ENCODE results near the gene NR4A1. TPM values are rescaled to one million over a fixed set of nuclear protein-coding genes. Genes with fewer than 3 reads are reported as not detected.

Gene NR4A1
- total RNA-seq, 1 experiment from 2014 or later: 37.9 TPM

- BruUV-seq (replicated peaks): no TSS peak
- peak overlapping the region; percentile 41 for H3K4me3 ChIP-seq (ENCODE audit: low read depth, low read length)
- H3K4me1 Mint-ChIP-seq (ENCODE audit: low read depth, unreplicated experiment): peaks cover 37% of the 10 kb centered on the region
- peak; percentile 90 to 94 for DNase-seq
- no peaks in the 10 kb centered on the region for H3K36me3 ChIP-seq (ENCODE audit: control insufficient read depth, insufficient read depth, low read length)
- no peaks in the 10 kb centered on the region for H3K27me3 Mint-ChIP-seq (ENCODE audit: insufficient read depth, unreplicated experiment)
- no peaks in the 10 kb centered on the region for H3K9me3 Mint-ChIP-seq (ENCODE audit: unreplicated experiment)
- peak overlapping the region; percentile 94 for H3K4me3 Mint-ChIP-seq (ENCODE audit: unreplicated experiment)
- ChIA-PET CTCF (interaction anchor here (1.0 to 5.6 kb wide), 3 partner anchors 11 to 32 kb away, joined by 3 to 47 read pairs (median 4); no protein-coding TSS in a partner anchor), POLR2A (interaction anchor here (0.6 to 1.9 kb wide), 5 partner anchors 11 to 33 kb away, joined by 3 to 41 read pairs (median 8); partner anchors contain the start of genes ATG101 and NR4A1)
- H3K4me1 ChIP-seq: peaks cover 33% of the 10 kb centered on the region
- H3K27me3 ChIP-seq (replicated peaks; ENCODE audit: control insufficient read depth, insufficient read depth, low read length): no peaks in the 10 kb centered on the region
- no peak for TF ChIP-seq CTCF (IDR thresholded peaks at IDR 0.05; ENCODE audit: insufficient read depth in 1 of 2, low read depth in 1 of 2, low read length in 1 of 2, severe bottlenecking in 1 of 2, unreplicated experiment in 1 of 2)
- intact Hi-C loops (cut with micrococcal nuclease; ENCODE audit: unreplicated experiment): loop anchor here (1.0 kb wide), 2 partner anchors 14 to 33 kb away; partner anchors contain the start of gene ATG101
- peak overlapping the region; percentile 80 for H3K27ac Mint-ChIP-seq (ENCODE audit: unreplicated experiment)
- H3K36me3 Mint-ChIP-seq (ENCODE audit: insufficient read depth, unreplicated experiment): peaks cover 4% of the 10 kb centered on the region
- H3K9me3 ChIP-seq: no peaks in the 10 kb centered on the region
These were observed 14.6 kb upstream of the NR4A1 start for GRCh38 chr12:52036587-52037171.

GRCh38 chr12:52037248-52037861 is 13.9 kb upstream of the NR4A1 start:
- Mint-ChIP-seq H3K4me1 (ENCODE audit: low read depth, unreplicated experiment) (peaks cover 30% of the 10 kb centered on the region), H3K36me3 (ENCODE audit: insufficient read depth, unreplicated experiment) (peaks cover 5% of the 10 kb centered on the region), H3K9me3 (ENCODE audit: unreplicated experiment) (no peaks in the 10 kb centered on the region), H3K27ac (ENCODE audit: unreplicated experiment) (peak overlapping the region; percentile 98), H3K27me3 (ENCODE audit: insufficient read depth, unreplicated experiment) (no peaks in the 10 kb centered on the region), H3K4me3 (ENCODE audit: unreplicated experiment) (peak overlapping the region; percentile 94)
- DNase-seq: peak; percentile 82 to 89
- peaks cover 31% of the 10 kb centered on the region for H3K4me1 ChIP-seq
- ChIA-PET POLR2A (interaction anchor here (0.7 to 1.9 kb wide), 6 partner anchors 10 to 173 kb away, joined by 3 to 41 read pairs (median 4); partner anchors contain the start of genes ATG101 and NR4A1), CTCF (interaction anchor here (0.6 to 5.6 kb wide), 4 partner anchors 10 to 42 kb away, joined by 3 to 47 read pairs (median 5); partner anchors contain the start of genes NR4A1 and SMIM41)
- peak in 1 of 2 experiments; percentile 42 for TF ChIP-seq CTCF (IDR thresholded peaks at IDR 0.05; ENCODE audit: insufficient read depth in 1 of 2, low read depth in 1 of 2, low read length in 1 of 2, severe bottlenecking in 1 of 2, unreplicated experiment in 1 of 2)
- H3K27me3 ChIP-seq (replicated peaks; ENCODE audit: control insufficient read depth, insufficient read depth, low read length): no peaks in the 10 kb centered on the region
- H3K4me3 ChIP-seq (ENCODE audit: low read depth, low read length): peak overlapping the region; percentile 73
- no peaks in the 10 kb centered on the region for H3K9me3 ChIP-seq
- intact Hi-C loops (cut with micrococcal nuclease; ENCODE audit: unreplicated experiment): loop anchor here (1.0 kb wide), 2 partner anchors 13 to 32 kb away; partner anchors contain the start of gene ATG101
- no TSS peak for BruUV-seq (replicated peaks)
- no peaks in the 10 kb centered on the region for H3K36me3 ChIP-seq (ENCODE audit: control insufficient read depth, insufficient read depth, low read length)

DNA sequence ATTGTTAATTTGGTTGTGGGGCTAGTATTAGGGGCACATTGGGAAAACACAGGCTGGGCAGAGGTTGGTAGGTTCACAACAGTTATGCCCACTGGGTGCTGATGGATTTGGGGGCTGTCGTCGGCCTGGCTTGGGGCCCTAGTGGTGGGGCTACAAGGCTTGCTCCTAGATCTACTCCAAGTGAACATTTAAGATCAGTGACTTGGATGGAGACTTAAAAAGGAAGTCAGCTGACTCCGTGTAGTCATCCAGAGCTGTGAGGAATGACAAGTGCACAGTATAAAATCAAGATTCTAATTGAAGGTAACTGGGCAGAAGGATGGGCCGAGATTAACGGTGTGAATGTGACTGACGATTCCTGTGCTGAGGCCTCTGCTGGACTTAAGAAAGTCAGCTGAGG is 12.8 kb upstream of the NR4A1 start:
- TSS peak; percentile 41 for BruUV-seq (replicated peaks)
- H3K4me1 Mint-ChIP-seq (ENCODE audit: low read depth, unreplicated experiment): peaks cover 22% of the 10 kb centered on the region
- peaks cover 26% of the 10 kb centered on the region for H3K4me1 ChIP-seq
- no peaks in the 10 kb centered on the region for H3K27me3 ChIP-seq (replicated peaks; ENCODE audit: control insufficient read depth, insufficient read depth, low read length)
- H3K4me3 ChIP-seq (ENCODE audit: low read depth, low read length): no peak overlapping the region
- peak overlapping the region; percentile 94 for H3K4me3 Mint-ChIP-seq (ENCODE audit: unreplicated experiment)
- H3K9me3 Mint-ChIP-seq (ENCODE audit: unreplicated experiment): no peaks in the 10 kb centered on the region
- H3K36me3 ChIP-seq (ENCODE audit: control insufficient read depth, insufficient read depth, low read length): no peaks in the 10 kb centered on the region
- CTCF ChIA-PET: interaction anchor here (1.1 to 5.6 kb wide), 2 partner anchors 13 to 29 kb away, joined by 3 to 47 read pairs; no protein-coding TSS in a partner anchor
- no peaks in the 10 kb centered on the region for H3K9me3 ChIP-seq
- no peaks in the 10 kb centered on the region for H3K27me3 Mint-ChIP-seq (ENCODE audit: insufficient read depth, unreplicated experiment)
- no peak for DNase-seq
- peaks cover 14% of the 10 kb centered on the region for H3K36me3 Mint-ChIP-seq (ENCODE audit: insufficient read depth, unreplicated experiment)
- TF ChIP-seq CTCF (IDR thresholded peaks at IDR 0.05; ENCODE audit: insufficient read depth in 1 of 2, low read depth in 1 of 2, low read length in 1 of 2, severe bottlenecking in 1 of 2, unreplicated experiment in 1 of 2): no peak
- H3K27ac Mint-ChIP-seq (ENCODE audit: unreplicated experiment): peak overlapping the region; percentile 98
- POLR2A ChIA-PET: interaction anchor here (1.8 kb wide), 1 partner anchor 12 kb away, joined by 14 read pairs; the partner anchor contains the start of gene NR4A1
- intact Hi-C loops (cut with micrococcal nuclease; ENCODE audit: unreplicated experiment): no loop called here
